ENCODE data around the gene JAML.

JAML gene

GRCh38 chr11:118241764-118242098 lies 16.9 kb upstream of the JAML start:
- no peak overlapping the region for H3K4me3 ChIP-seq (ENCODE audit: low read length)
- no peak for DNase-seq (ENCODE audit: low read depth, low spot score)

DNA sequence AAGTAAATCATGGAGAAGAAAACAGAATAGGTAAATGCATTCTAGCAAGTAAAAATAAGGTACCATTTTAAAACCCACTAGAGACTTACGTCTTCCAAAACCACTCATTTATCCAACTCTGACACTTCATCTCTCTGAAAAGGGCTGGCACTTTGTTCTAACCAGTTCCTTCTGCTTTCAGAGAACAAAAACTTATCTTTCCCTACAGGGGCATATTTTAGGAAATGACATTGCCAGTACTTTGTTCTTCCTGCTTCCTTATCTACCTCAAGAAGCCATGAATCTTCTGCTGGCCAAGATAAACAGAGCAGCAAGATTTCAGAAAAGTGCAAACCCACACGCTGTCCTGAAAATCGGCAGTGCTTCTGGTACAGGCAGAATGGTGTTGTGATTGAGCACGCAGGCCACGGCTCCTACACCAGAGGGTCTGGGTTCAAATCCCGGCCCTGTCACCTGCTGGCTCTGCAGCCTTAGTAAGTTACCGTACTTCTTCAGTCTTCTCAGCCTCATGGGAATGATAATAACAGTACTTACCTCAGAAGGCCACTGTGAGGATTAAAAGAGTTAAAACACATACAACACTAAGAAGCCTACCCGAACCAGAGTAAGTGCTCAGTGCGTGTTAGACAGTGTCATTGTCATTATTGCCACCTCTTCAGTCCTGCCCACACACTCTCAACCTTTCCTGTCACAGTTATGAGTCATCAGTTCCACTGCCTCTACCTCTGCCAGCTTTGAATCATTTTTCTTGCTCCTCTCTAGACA lies 16.4 kb upstream of the JAML start:
- no peak overlapping the region for H3K4me3 ChIP-seq (ENCODE audit: low read length)
- DNase-seq (ENCODE audit: low read depth, low spot score): peak; percentile 62

- H3K4me3 ChIP-seq (ENCODE audit: low read length): no peak overlapping the region
- DNase-seq (ENCODE audit: low read depth, low spot score): no peak
Measured at GRCh38 chr11:118239509-118240205, 14.8 kb upstream of the JAML start.

- no peak for DNase-seq (ENCODE audit: low read depth, low spot score)
- no peak overlapping the region for H3K4me3 ChIP-seq (ENCODE audit: low read length)
Measured at GRCh38 chr11:118238929-118239328, 14.1 kb upstream of the JAML start.

DNA sequence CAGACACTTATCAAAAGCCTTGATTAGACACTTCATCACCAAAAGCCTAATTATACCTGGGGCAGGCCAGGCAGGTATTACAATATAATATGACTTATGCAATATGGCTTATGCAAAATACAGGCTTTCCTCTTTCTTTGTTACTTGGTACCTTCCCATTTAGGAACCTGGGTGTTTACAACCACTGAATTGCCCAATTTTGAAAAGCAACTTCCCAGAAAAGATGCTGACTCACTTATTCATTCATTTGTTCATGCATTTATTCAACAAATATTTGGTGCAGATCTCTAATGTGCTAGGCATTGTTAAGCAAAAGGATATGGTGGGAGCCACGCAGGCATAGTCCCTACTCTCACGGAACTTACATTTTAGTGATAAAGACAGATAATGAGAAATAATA lies 13.6 kb upstream of the JAML start:
- DNase-seq (ENCODE audit: low read depth, low spot score): no peak
- H3K4me3 ChIP-seq (ENCODE audit: low read length): no peak overlapping the region

DNA sequence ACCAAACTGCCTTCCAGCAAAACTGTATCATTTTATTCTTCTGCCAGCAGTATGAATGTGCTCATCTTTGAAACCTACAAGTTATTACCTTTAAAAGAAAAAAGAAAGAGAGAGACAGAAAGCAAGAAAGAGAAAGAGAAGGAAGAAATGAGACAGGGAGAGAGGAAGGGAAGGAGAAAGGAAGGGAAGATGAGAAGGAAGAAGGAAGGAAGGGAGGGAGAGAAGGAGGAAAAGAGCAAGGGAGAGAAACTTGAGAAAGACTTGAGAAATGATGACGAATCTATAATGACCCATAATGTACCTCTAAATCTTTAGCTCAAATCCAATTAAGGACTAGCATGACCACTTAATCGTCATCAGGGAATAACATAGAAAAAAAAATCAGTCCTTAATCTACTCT lies 11.4 kb upstream of the JAML start:
- H3K4me3 ChIP-seq (ENCODE audit: low read length): no peak overlapping the region
- no peak for DNase-seq (ENCODE audit: low read depth, low spot score)

- no peak for DNase-seq (ENCODE audit: low read depth, low spot score)
- no peak overlapping the region for H3K4me3 ChIP-seq (ENCODE audit: low read length)
Measured at GRCh38 chr11:118234833-118235232, 10.0 kb upstream of the JAML start.

DNA sequence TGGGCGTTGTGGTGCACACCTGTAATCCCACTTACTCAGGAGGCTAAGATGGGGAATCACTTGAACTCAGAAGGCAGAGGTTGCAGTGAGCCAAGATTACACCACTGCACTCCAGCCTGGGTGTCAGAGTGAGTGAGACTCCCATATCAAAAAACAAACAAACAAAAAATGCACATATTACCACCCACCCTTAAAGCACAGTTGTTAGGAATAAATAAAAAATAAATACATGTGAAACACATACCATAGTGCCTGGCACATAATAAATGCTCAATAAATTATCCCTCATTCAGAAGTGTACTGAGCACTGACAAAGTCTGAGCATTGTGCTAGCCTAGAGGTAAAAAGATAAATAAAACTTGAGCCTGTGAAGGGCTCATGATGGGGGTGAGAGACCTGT lies 9.0 kb upstream of the JAML start:
- DNase-seq (ENCODE audit: low read depth, low spot score): no peak
- H3K4me3 ChIP-seq (ENCODE audit: low read length): no peak overlapping the region

DNA sequence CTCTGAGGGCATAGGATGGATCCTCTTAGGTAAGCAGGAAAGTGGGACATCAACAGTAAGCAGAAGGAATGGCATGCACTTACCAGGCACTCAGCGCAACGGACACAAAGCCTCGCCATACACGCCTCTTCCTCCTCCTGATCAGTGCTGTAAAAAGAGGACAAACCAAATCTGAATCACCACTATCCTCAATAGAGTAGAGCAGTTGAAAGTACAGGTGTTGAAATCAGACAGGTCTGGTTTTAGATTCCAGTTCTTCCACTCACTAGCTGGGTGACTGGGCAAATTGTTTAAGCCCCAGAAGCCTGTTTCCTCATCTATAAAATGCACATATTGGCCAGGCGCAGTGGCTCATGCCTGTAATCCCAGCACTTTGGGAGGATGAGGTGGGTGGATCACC lies 8.6 kb upstream of the JAML start:
- H3K4me3 ChIP-seq (ENCODE audit: low read length): no peak overlapping the region
- no peak for DNase-seq (ENCODE audit: low read depth, low spot score)

DNA sequence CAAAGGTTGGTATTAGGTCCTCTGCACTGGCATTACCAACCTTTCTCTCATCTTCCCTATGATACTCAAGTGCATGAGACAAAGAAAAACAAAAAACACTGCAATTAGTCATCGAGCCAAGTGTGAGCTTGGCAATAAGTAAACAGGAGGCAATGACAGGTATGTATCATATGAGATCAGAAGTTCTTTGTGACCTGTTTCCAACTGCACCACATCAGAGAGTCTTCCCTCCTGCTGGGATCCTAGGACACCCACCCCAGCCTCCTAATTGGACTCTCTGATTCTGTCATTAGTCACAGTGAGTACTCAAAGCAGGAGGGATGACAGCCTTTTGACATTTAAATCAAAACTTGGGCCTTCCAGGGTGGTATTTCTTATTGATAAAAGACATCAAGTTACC lies 7.8 kb upstream of the JAML start:
- DNase-seq (ENCODE audit: low read depth, low spot score): no peak
- H3K4me3 ChIP-seq (ENCODE audit: low read length): no peak overlapping the region

DNA sequence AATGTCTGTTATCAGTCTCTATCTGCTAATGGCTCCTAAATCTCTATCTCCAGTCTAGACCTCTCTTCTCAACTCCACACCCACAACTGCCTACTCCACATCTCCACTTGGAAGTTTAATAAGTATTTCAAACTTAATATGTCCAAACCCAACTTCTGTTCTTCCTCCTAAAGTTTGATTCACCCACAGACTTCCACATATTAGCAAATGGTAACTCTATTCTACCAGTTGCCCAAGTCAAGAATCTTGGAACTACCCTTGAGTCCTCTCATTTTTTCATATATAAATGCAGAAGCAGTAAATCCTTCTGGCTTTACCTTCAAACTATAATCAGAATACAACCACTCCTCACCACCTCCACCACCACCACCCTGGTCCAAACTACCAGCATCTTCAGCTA lies 6.7 kb upstream of the JAML start:
- no peak overlapping the region for H3K4me3 ChIP-seq (ENCODE audit: low read length)
- no peak for DNase-seq (ENCODE audit: low read depth, low spot score)

DNA sequence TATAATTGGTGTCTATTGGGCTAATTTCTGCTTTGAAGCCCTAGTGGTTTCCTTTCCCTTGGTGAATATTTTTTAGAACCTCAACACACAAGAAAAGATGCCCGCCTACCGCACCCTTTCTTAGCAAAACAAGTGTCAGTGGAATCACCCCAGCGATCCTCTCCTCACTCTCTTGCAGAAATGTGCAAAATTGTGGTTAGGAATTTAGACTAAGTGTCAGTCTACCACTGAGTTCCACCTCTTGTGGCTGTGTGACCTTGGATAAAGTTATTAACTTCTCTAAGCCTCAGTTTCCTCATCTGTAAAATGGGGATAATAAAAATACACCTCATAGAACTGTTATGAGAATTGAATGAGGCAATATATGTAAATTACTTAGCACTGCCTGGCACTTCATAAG lies 5.3 kb upstream of the JAML start:
- no peak for DNase-seq (ENCODE audit: low read depth, low spot score)
- no peak overlapping the region for H3K4me3 ChIP-seq (ENCODE audit: low read length)

GRCh38 chr11:118229274-118229847 lies 4.5 kb upstream of the JAML start:
- no peak overlapping the region for H3K4me3 ChIP-seq (ENCODE audit: low read length)
- no peak for DNase-seq (ENCODE audit: low read depth, low spot score)

DNA sequence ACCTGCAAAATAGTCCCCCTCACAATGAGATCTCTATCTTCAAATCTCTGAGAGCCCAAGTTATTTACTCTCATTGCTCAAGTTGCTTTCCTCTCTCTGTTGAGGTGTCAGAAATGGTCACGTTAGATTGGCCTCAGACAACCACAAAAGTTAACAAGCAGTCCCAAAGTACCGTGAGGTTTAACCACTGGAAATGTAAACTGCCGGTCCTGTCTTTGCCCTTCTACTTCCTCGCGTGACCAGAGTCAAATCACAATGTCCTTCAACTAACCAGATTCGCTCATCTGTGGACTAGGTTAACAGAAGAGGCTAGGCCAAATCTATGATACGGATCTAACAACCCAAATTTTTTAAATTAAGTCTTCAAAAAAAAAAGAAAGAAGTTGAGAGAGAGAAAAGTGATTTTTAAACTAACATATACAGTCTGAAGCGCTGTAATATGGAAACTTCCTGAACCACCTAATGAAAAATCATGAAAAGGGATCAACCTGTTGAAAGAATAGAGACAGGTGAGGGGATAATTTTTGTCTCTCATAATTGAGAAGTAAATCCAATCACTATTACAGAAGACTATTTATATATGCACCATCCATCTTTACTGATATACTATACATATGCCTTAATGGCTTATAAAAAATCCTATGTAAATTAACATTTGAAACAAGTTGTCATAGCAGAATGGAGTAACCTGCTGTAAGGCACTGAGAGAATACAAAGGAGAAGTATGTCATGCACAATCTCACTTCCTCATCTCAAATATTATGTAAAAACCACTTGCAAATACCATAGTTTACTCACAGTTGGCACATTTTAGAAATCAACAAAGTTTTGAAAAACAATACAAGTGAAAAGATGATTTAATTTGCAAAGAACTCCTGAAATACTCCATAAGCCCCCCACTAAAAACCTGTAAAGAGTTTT lies 3.3 kb upstream of the JAML start:
- H3K4me3 ChIP-seq (ENCODE audit: low read length): no peak overlapping the region
- DNase-seq (ENCODE audit: low read depth, low spot score): no peak

DNA sequence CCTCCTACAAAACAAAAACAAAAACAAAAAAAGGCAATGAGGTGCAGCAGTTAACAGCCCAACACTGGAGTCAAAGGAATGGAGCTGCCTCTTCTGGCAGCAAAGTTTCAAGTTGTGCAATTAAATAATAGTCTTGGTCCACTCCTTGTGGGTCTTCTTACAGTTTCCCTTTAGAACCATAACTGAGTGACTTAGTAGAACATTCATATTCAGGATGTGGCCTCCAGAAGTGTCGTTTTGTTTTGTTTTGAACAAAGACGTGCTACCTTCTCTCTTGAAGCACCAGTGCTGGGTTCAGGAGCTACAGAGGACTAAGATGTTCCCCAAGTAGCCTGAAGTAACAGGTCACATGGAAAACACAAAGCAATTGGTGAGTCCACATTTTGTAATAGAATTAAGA lies 2.0 kb upstream of the JAML start:
- DNase-seq (ENCODE audit: low read depth, low spot score): no peak
- no peak overlapping the region for H3K4me3 ChIP-seq (ENCODE audit: low read length)

GRCh38 chr11:118226296-118226695 lies 1.5 kb upstream of the JAML start:
- H3K4me3 ChIP-seq (ENCODE audit: low read length): no peak overlapping the region
- no peak for DNase-seq (ENCODE audit: low read depth, low spot score)

GRCh38 chr11:118223992-118224391 lies 819 bp downstream of the JAML start:
- DNase-seq (ENCODE audit: low read depth, low spot score): no peak

GRCh38 chr11:118223570-118223969 lies 1.2 kb downstream of the JAML start:
- H3K4me3 ChIP-seq (ENCODE audit: low read length): no peak overlapping the region

More at GRCh38 chr11:118223992-118224391, 819 bp downstream of the JAML start:
- no peak overlapping the region for H3K4me3 ChIP-seq (ENCODE audit: low read length)

DNA sequence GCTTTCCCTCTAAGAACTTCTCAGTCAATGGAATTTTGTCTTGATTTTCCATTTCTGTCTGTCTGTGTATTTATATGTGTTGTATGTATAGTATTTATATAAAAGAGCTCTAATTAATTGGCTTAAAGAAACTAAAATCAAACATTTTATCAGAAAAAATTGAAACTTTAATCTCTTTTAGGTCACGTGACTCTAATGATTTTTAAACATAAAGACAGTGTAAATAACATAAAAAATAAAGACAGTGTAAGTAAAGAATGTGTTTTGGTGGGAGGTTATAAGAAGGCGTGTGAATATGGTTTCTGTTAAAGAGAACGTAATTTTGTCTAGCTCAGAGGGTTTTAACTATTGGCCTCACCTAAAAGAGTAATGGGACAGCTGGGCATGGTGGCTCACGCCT lies 2.4 kb downstream of the JAML start:
- no peak for DNase-seq (ENCODE audit: low read depth, low spot score)
- H3K4me3 ChIP-seq (ENCODE audit: low read length): no peak overlapping the region

More at GRCh38 chr11:118223570-118223969, 1.2 kb downstream of the JAML start:
- DNase-seq (ENCODE audit: low read depth, low spot score): no peak

DNA sequence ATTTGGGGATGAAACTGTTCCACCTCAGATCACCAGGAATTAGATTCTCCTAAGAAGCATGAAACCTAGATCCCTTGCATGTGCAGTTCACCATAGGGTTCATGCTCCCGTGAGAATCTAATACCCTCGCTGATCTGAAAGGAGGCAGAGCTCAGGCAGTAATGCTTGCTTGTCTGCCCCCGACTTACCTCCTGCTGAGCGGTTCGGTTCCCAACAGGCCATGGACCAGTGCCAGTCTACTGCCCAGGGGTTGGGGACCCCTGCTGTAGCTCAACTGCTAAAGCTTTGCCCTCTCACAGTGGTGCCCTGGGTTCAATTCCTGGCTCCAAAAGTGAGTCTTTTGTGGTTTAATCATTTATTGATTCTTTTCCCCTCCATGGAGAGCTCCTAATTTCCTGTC lies 3.4 kb downstream of the JAML start:
- DNase-seq (ENCODE audit: low read depth, low spot score): no peak
- no peak overlapping the region for H3K4me3 ChIP-seq (ENCODE audit: low read length)
